GM12878 (cell line): ENCODE data around the gene PIK3R3. TPM values are rescaled to one million over a fixed set of nuclear protein-coding genes. Genes with fewer than 3 reads are reported as not detected.

Experiments used
- CHD4 ChIP-seq: fragments of 200-600 bp; sonication (generic); IDR thresholded peaks from 2 replicates; pipeline ENCODE4 v1.6.1; 2016; ENCODE audit warnings: mild to moderate bottlenecking
- ELK1 ChIP-seq: IDR thresholded peaks from 2 replicates; pipeline ENCODE4 v1.6.1; 2012; ENCODE audit warnings: low read depth, low read length, improper control_type of control experiment
- ETV6 ChIP-seq, 2 experiments: fragments of 450-650 bp in 1 of 2; IDR thresholded peaks in 1 of 2; conservative IDR thresholded peaks in 1 of 2; 2 replicates each; pipeline ENCODE4 v1.6.1; 2014; ENCODE audit warnings: antibody characterized with exemption in 1 of 2, borderline replicate concordance in 1 of 2, low read depth in 1 of 2, mild to moderate bottlenecking in 1 of 2, moderate library complexity in 1 of 2
- GATAD2B ChIP-seq: fragments of 450-650 bp; conservative IDR thresholded peaks from 2 replicates; pipeline ENCODE4 v1.6.1; 2017; ENCODE audit warnings: low read depth, mild to moderate bottlenecking, moderate library complexity
- HCFC1 ChIP-seq: fragments of 150-350 bp; IDR thresholded peaks from 2 replicates; pipeline ENCODE4 v1.6.1; 2014; ENCODE audit warnings: low read length
- HDAC2 ChIP-seq: fragments of 200-600 bp; sonication (generic); IDR thresholded peaks from 2 replicates; pipeline ENCODE4 v1.6.1; 2017
- HSF1 ChIP-seq: fragments of 150-350 bp; IDR thresholded peaks from 2 replicates; pipeline ENCODE4 v1.6.1; 2014; ENCODE audit warnings: mild to moderate bottlenecking, low read depth, low read length
- JUNB ChIP-seq: IDR thresholded peaks from 2 replicates; pipeline ENCODE4 v1.6.1; 2016; ENCODE audit warnings: antibody characterized with exemption, mild to moderate bottlenecking
- KLF5 ChIP-seq: fragments of 450-650 bp; IDR thresholded peaks from 2 replicates; pipeline ENCODE4 v1.6.1; 2014; ENCODE audit warnings: mild to moderate bottlenecking; ENCODE audit not compliant: partially characterized antibody
- MEF2B ChIP-seq: fragments of 450-650 bp; IDR thresholded peaks from 2 replicates; pipeline ENCODE4 v1.6.1; 2018; ENCODE audit warnings: mild to moderate bottlenecking, moderate library complexity; ENCODE audit not compliant: partially characterized antibody, poor library complexity, severe bottlenecking
- NFYA ChIP-seq: IDR thresholded peaks from 2 replicates; pipeline ENCODE4 v1.6.1; 2011; ENCODE audit warnings: low read depth, mild to moderate bottlenecking, low read length, improper control_type of control experiment, borderline replicate concordance
- PAX8 ChIP-seq: fragments of 450-650 bp; IDR thresholded peaks from 2 replicates; pipeline ENCODE4 v1.6.1; 2017; ENCODE audit warnings: mild to moderate bottlenecking, moderate library complexity
- PML ChIP-seq: IDR thresholded peaks from 2 replicates; pipeline ENCODE4 v1.6.1; 2012; ENCODE audit warnings: low read length, inconsistent platforms
- RB1 ChIP-seq: fragments of 450-650 bp; formaldehyde crosslinking; IDR thresholded peaks from 2 replicates; pipeline ENCODE4 v1.6.1; 2017; ENCODE audit warnings: mild to moderate bottlenecking, borderline replicate concordance
- SIN3A ChIP-seq: IDR thresholded peaks from 2 replicates; pipeline ENCODE4 v1.6.1; 2012; ENCODE audit warnings: low read depth, low read length, improper control_type of control experiment
- SKIL ChIP-seq: fragments of 450-650 bp; IDR thresholded peaks from 2 replicates; pipeline ENCODE4 v1.6.1; 2017; ENCODE audit warnings: mild to moderate bottlenecking, low read depth, inconsistent platforms; ENCODE audit not compliant: poor library complexity, severe bottlenecking
- SMC3 ChIP-seq: IDR thresholded peaks from 2 replicates; pipeline ENCODE4 v1.6.1; 2011; ENCODE audit warnings: low read length, improper control_type of control experiment, borderline replicate concordance
- SRF ChIP-seq, 2 experiments: IDR thresholded peaks; 2 replicates each; pipeline ENCODE4 v1.6.1; 2011; ENCODE audit warnings: low read depth in 2 of 2, low read length in 2 of 2, mild to moderate bottlenecking in 1 of 2, moderate library complexity in 1 of 2
- STAT1 ChIP-seq: fragments of 450-650 bp; conservative IDR thresholded peaks from 2 replicates; pipeline ENCODE4 v1.6.1; 2014; ENCODE audit warnings: antibody characterized with exemption, mild to moderate bottlenecking
- TCF7 ChIP-seq: IDR thresholded peaks from 2 replicates; pipeline ENCODE4 v1.6.1; 2014; ENCODE audit warnings: antibody characterized with exemption, borderline replicate concordance
- ZNF592 ChIP-seq: fragments of 450-650 bp; IDR thresholded peaks from 2 replicates; pipeline ENCODE4 v1.6.1; 2017; ENCODE audit warnings: mild to moderate bottlenecking, moderate library complexity
- ZSCAN29 ChIP-seq: fragments of 450-650 bp; IDR thresholded peaks from 2 replicates; pipeline ENCODE4 v1.6.1; 2017; ENCODE audit warnings: mild to moderate bottlenecking, moderate library complexity
- polyA plus RNA-seq, 11 experiments: library from polyadenylated mRNA; depleted of rRNA in 4 of 11; unstranded in 6 of 11; stranded (reverse) in 5 of 11; fragments of >200 nt; fragmentation: Nextera tagmentation in 4 of 11; fragmentation: Illumina TruSeq in 1 of 11; extraction: Ambion mirVana in 4 of 11; extraction: Trizol in 1 of 11; gene quantifications; 1 replicate in 1 of 11; 2 replicates in 10 of 11; pipeline versions ENCODE4 v1.2.1 to v1.2.3, GENCODE V29; 2011 to 2016; ENCODE audit warnings: inconsistent platforms in 2 of 11, missing spikeins in 2 of 11, low read depth in 1 of 11
- total RNA-seq, 4 experiments: library from RNA; depleted of rRNA in 3 of 4; stranded (reverse); fragments of >200 nt in 3 of 4; fragmentation: Illumina TruSeq in 1 of 4; extraction: Trizol in 1 of 4; gene quantifications; 2 replicates each; pipeline versions ENCODE4 v1.2.1 to v1.2.3, GENCODE V29; 2013 to 2021

PIK3R3 gene
- total and polyA plus RNA-seq, 10 of the 15 experiments (the other 5 are each of a cell fraction or from before 2014, with no cell fraction given): 4.8 to 27.0 (median 19.8) TPM

GRCh38 chr1:46036894-46037839, 95.3 kb downstream of the PIK3R3 start (continued):
- TF ChIP-seq HDAC2 (no peak), ZSCAN29 (no peak), PML (no peak), SMC3 (peak; percentile 100), PAX8 (no peak), ETV6 (conservative IDR thresholded peaks at IDR 0.05 in 1 of 2, IDR thresholded peaks at IDR 0.05 in 1 of 2; ENCODE audit: borderline replicate concordance in 1 of 2, low read depth in 1 of 2) (no peak), STAT1 (no peak), CHD4 (no peak), SIN3A (no peak), GATAD2B (no peak), HCFC1 (no peak; the same call in 1 of the 2 replicates), RB1 (no peak), SRF (IDR thresholded peaks at IDR 0.05; ENCODE audit: low read depth in 2 of 2, low read length in 2 of 2) (0 out of 4 replicates have a peak, but pooled peaks of 1 of the 2 experiments have one; percentile 55), SKIL (peak; percentile 29), ZNF592 (no peak), MEF2B (no peak), KLF5 (no peak), HSF1 (no peak), ELK1 (no peak), NFYA (no peak), TCF7 (no peak), JUNB (no peak)
